Measurements from ENCODE around the gene COL12A1. TPM values are rescaled to one million over a fixed set of nuclear protein-coding genes. Genes with fewer than 3 reads are reported as not detected.

COL12A1 gene
- total and polyA plus RNA-seq, 2 of the 13 experiments (the other 11 are each of a cell fraction or from before 2014, with no cell fraction given), result 0.02 TPM; not detected in 1

DNA sequence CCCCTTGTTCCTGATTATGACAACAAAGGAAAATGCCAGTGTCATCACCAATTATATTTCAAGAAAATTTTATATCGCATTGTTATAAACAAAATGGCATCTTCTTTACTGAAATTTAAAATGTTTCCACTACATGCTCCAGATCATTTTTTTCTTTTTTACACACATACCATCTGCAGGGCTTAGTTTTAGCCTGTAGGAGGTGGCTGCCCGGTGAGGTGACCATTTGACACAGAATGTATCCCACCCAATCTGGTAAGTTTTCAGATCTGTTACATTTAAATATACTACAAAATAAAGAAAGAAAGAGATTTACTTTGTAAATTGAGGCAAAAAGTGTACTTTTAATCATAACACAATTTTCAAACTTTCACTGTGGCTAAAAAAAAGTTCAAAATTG is 81.8 kb downstream of the COL12A1 start (continued):
- TF ChIP-seq, protein P1, sequence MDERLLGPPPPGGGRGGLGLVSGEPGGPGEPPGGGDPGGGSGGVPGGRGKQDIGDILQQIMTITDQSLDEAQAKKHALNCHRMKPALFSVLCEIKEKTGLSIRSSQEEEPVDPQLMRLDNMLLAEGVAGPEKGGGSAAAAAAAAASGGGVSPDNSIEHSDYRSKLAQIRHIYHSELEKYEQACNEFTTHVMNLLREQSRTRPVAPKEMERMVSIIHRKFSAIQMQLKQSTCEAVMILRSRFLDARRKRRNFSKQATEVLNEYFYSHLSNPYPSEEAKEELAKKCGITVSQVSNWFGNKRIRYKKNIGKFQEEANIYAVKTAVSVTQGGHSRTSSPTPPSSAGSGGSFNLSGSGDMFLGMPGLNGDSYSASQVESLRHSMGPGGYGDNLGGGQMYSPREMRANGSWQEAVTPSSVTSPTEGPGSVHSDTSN (CRISPR knock-in tag; IDR thresholded peaks at IDR 0.05), result no peak
- TF ChIP-seq, protein P2, sequence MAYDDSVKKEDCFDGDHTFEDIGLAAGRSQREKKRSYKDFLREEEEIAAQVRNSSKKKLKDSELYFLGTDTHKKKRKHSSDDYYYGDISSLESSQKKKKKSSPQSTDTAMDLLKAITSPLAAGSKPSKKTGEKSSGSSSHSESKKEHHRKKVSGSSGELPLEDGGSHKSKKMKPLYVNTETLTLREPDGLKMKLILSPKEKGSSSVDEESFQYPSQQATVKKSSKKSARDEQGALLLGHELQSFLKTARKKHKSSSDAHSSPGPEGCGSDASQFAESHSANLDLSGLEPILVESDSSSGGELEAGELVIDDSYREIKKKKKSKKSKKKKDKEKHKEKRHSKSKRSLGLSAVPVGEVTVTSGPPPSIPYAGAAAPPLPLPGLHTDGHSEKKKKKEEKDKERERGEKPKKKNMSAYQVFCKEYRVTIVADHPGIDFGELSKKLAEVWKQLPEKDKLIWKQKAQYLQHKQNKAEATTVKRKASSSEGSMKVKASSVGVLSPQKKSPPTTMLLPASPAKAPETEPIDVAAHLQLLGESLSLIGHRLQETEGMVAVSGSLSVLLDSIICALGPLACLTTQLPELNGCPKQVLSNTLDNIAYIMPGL (CRISPR knock-in tag; IDR thresholded peaks at IDR 0.05; ENCODE audit: borderline replicate concordance in 1 of 2, low read depth in 1 of 2), result no peak
- no peak for TF ChIP-seq SRSF9 (IDR thresholded peaks at IDR 0.05; ENCODE audit: borderline replicate concordance, insufficient read depth, low read depth, low read length, poor library complexity, severe bottlenecking)

DNA sequence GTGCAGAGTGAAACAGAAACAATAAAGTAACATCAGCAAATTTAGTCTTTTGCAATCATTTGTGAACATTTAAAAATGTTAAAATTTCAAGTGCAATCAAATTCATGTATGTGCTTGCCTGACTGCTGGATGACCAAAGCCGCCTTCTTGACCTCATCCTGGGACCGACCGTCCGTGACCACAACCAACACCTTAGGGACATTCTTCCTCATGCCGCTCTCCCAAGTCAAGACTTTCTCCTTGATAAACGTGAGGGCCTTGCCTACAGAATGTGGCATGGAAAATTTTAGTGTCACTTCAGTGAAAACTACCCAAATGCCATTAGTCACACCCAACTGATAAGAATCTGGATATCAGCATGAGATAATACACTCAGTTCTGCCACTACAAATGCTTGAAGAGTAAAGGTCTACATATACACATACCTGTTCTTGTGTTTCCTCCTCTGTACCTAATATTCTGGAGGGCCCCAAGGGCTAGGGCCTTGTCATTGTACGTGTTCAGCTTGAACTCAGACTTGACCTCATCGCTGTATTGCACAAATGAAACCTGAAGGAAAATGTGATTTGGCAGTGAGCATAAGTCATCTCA is 86.8 kb downstream of the COL12A1 start:
- in situ Hi-C loops (cut with HindIII; ENCODE audit: extremely low pct_ligation_motif_present, low pct_unique_long_range_greater_than_20kb) (no loop called here), intact Hi-C loops (cut with micrococcal nuclease; ENCODE audit: unreplicated experiment) (no loop called here)
- no peak overlapping the region for H3K9ac ChIP-seq (ENCODE audit: insufficient read depth, low read depth, low read length)
- no peak overlapping the region for H2AFZ ChIP-seq (ENCODE audit: low read length)
- H4K20me1 ChIP-seq (ENCODE audit: insufficient read depth, low read length), result no peaks in the 10 kb centered on the region
- 48% methylated on average over 8 of the region's 8 CpGs for WGBS (ENCODE audit: low lambda C conversion rate)
- H3K4me1 ChIP-seq (ENCODE audit: insufficient read depth, low read length), result no peaks in the 10 kb centered on the region
- DNase-seq (ENCODE audit: low spot score), result no peak
- H3K27ac ChIP-seq (ENCODE audit: extremely low read length, insufficient read depth, low read length), result no peak overlapping the region
- no peaks in the 10 kb centered on the region for H3K36me3 ChIP-seq (replicated peaks in 1 of 2; ENCODE audit: control insufficient read depth in 1 of 2, insufficient read depth in 2 of 2, low read length in 2 of 2)
- no peak for FAIRE-seq
- ATAC-seq, result no peak
- ChIA-PET CTCF (ENCODE audit: low intra/inter-chr PET ratio, low total read pairs) (no interaction called here), POLR2A (no interaction called here)
- H3K9me3 ChIP-seq (ENCODE audit: low read length), result no peaks in the 10 kb centered on the region
- H3K27me3 ChIP-seq (ENCODE audit: control insufficient read depth in 1 of 2, insufficient read depth in 2 of 2, low read length in 2 of 2), result no peaks in the 10 kb centered on the region
- no peak overlapping the region for H3K4me3 ChIP-seq (replicated peaks in 1 of 3; ENCODE audit: insufficient read depth in 1 of 3, low read depth in 2 of 3, low read length in 3 of 3)
- TF ChIP-seq MAFF (IDR thresholded peaks at IDR 0.05; ENCODE audit: low read depth, low read length), result 0 out of 2 replicates have a peak, but pooled peaks have one; percentile 11
- no peak for TF ChIP-seq ZNF333 (CRISPR knock-in tag; IDR thresholded peaks at IDR 0.05; ENCODE audit: borderline replicate concordance)
- H3K79me2 ChIP-seq (ENCODE audit: insufficient read depth, low read length), result no peaks in the 10 kb centered on the region
- BruUV-seq (replicated peaks), result no TSS peak
- no peak overlapping the region for H3K4me2 ChIP-seq (ENCODE audit: low read depth, low read length)
